Measurements from ENCODE around the gene SH3TC2. TPM values are rescaled to one million over a fixed set of nuclear protein-coding genes. Genes with fewer than 3 reads are reported as not detected.

SH3TC2 gene
- total RNA-seq, 1 donor from 2014 or later = 0.13 TPM

- Mint-ChIP-seq H3K27ac (ENCODE audit: unreplicated experiment) (no peak overlapping the region), H3K36me3 (ENCODE audit: low read depth, unreplicated experiment) (no peaks in the 10 kb centered on the region), H3K4me3 (ENCODE audit: unreplicated experiment) (no peak overlapping the region), H3K4me1 (ENCODE audit: unreplicated experiment) (no peaks in the 10 kb centered on the region), H3K9me3 (ENCODE audit: unreplicated experiment) (no peaks in the 10 kb centered on the region), H3K27me3 (ENCODE audit: unreplicated experiment) (peaks cover 2% of the 10 kb centered on the region)
- DNase-seq (ENCODE audit: low spot score) = no peak
- no peak for TF ChIP-seq CTCF (IDR thresholded peaks at IDR 0.05; ENCODE audit: unreplicated experiment)
Measured at GRCh38 chr5:149002761-149003689, 59.8 kb downstream of the SH3TC2 start.

GRCh38 chr5:149002053-149002452 lies 60.8 kb downstream of the SH3TC2 start:
- Mint-ChIP-seq H3K27me3 (ENCODE audit: unreplicated experiment) (peaks cover 2% of the 10 kb centered on the region), H3K4me3 (ENCODE audit: unreplicated experiment) (no peak overlapping the region), H3K27ac (ENCODE audit: unreplicated experiment) (no peak overlapping the region), H3K4me1 (ENCODE audit: unreplicated experiment) (no peaks in the 10 kb centered on the region), H3K9me3 (ENCODE audit: unreplicated experiment) (no peaks in the 10 kb centered on the region), H3K36me3 (ENCODE audit: low read depth, unreplicated experiment) (no peaks in the 10 kb centered on the region)
- TF ChIP-seq CTCF (IDR thresholded peaks at IDR 0.05; ENCODE audit: unreplicated experiment) = no peak
- no peak for DNase-seq (ENCODE audit: low spot score)

- no peaks in the 10 kb centered on the region for H3K9me3 Mint-ChIP-seq (ENCODE audit: unreplicated experiment)
- no peaks in the 10 kb centered on the region for H3K4me1 Mint-ChIP-seq (ENCODE audit: unreplicated experiment)
- no peak for DNase-seq (ENCODE audit: low spot score)
- no peak overlapping the region for H3K27ac Mint-ChIP-seq (ENCODE audit: unreplicated experiment)
- no peak for TF ChIP-seq CTCF (IDR thresholded peaks at IDR 0.05; ENCODE audit: unreplicated experiment)
- no peak overlapping the region for H3K4me3 Mint-ChIP-seq (ENCODE audit: unreplicated experiment)
- no peaks in the 10 kb centered on the region for H3K36me3 Mint-ChIP-seq (ENCODE audit: low read depth, unreplicated experiment)
- H3K27me3 Mint-ChIP-seq (ENCODE audit: unreplicated experiment) = peaks cover 2% of the 10 kb centered on the region
Measured at GRCh38 chr5:149001162-149001561, 61.7 kb downstream of the SH3TC2 start.

- H3K9me3 Mint-ChIP-seq (ENCODE audit: unreplicated experiment) = no peaks in the 10 kb centered on the region
- H3K27me3 Mint-ChIP-seq (ENCODE audit: unreplicated experiment) = peaks cover 2% of the 10 kb centered on the region
- TF ChIP-seq CTCF (IDR thresholded peaks at IDR 0.05; ENCODE audit: unreplicated experiment) = no peak
- no peaks in the 10 kb centered on the region for H3K4me1 Mint-ChIP-seq (ENCODE audit: unreplicated experiment)
- no peak overlapping the region for H3K27ac Mint-ChIP-seq (ENCODE audit: unreplicated experiment)
- H3K4me3 Mint-ChIP-seq (ENCODE audit: unreplicated experiment) = no peak overlapping the region
- no peak for DNase-seq (ENCODE audit: low spot score)
- H3K36me3 Mint-ChIP-seq (ENCODE audit: low read depth, unreplicated experiment) = no peaks in the 10 kb centered on the region
Measured at GRCh38 chr5:148999741-149000140, 63.1 kb downstream of the SH3TC2 start.

- peak; percentile 73 for TF ChIP-seq CTCF (IDR thresholded peaks at IDR 0.05; ENCODE audit: unreplicated experiment)
- Mint-ChIP-seq H3K9me3 (ENCODE audit: unreplicated experiment) (no peaks in the 10 kb centered on the region), H3K4me1 (ENCODE audit: unreplicated experiment) (no peaks in the 10 kb centered on the region), H3K27me3 (ENCODE audit: unreplicated experiment) (peaks cover 2% of the 10 kb centered on the region), H3K36me3 (ENCODE audit: low read depth, unreplicated experiment) (no peaks in the 10 kb centered on the region), H3K4me3 (ENCODE audit: unreplicated experiment) (no peak overlapping the region), H3K27ac (ENCODE audit: unreplicated experiment) (no peak overlapping the region)
- peak; percentile 39 for DNase-seq (ENCODE audit: low spot score)
Measured at GRCh38 chr5:148998174-148998797, 64.6 kb downstream of the SH3TC2 start.
